ENCODE measurements around the gene SLC1A2. TPM values are rescaled to one million over a fixed set of nuclear protein-coding genes. Genes with fewer than 3 reads are reported as not detected.
A peak's percentile ranks its signal among the peaks of the same experiment; 100 is the strongest.

The SLC1A2 gene
- total RNA-seq, 4 donors from 2014 or later, result 0.22 to 0.60 (median 0.41) TPM

DNA sequence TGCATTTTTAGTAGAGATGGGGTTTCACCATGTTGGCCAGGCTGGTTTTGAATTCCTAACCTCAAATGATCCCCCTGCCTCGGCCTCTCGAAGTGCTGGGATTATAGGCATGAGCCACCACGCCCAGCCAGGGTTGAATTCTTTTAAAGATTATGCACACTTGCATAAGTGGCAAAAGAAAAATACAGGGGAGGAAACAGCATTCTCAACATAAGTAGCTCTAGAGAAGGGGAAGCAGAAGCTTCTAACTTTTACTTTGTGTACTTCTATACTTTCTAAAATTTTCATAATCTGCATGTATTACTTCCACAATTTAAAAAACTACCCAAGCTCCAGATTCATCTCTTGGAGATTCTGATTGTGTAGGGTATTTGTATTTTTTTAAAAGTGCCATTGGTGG lies 108.0 kb downstream of the SLC1A2 start:
- Histone ChIP-seq H3K27ac (no peak overlapping the region), H3K9me3 (no peaks in the 10 kb centered on the region), H3K27me3 (no peaks in the 10 kb centered on the region), H3K36me3 (no peaks in the 10 kb centered on the region), H3K4me1 (peaks cover 0 to 10% (median 2%) of the 10 kb centered on the region in 4 donors), H3K4me3 (no peak overlapping the region)
- no peak for DNase-seq (ENCODE audit: low spot score in 2 of 2)
- no peak for TF ChIP-seq EP300 (IDR thresholded peaks at IDR 0.05)
- TF ChIP-seq CTCF (IDR thresholded peaks at IDR 0.05), result no peak
- TF ChIP-seq POLR2A (IDR thresholded peaks at IDR 0.05), result no peak
- 86 to 93% methylated on average over 3 of the region's 3 CpGs for WGBS, 2 donors

DNA sequence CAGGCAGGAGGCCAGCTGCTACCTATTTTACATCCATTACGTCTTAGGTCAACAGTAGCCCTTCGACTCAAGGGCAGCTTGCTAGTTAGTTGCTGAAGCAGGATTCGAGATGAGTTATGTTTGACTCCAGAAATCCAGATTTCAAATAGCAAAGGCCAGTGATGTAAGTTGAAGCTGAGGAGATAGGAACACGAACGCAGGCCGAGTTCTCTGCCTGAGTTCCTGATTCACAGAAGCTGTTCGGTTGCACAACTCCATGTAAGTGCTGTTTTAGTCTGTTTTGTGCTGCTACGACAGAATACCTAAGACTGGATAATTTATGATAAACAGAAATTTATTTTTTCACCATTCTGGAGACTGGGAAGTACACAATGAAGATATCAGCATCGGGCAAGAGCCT lies 111.2 kb downstream of the SLC1A2 start:
- Histone ChIP-seq H3K27ac (no peak overlapping the region), H3K9me3 (no peaks in the 10 kb centered on the region), H3K4me1 (peaks cover 0 to 16% (median 4%) of the 10 kb centered on the region in 4 donors), H3K27me3 (no peaks in the 10 kb centered on the region), H3K4me3 (no peak overlapping the region), H3K36me3 (no peaks in the 10 kb centered on the region)
- 87 to 90% methylated on average over 9 of the region's 9 CpGs for WGBS, 2 donors
- no peak for DNase-seq (ENCODE audit: low spot score in 2 of 2)
- TF ChIP-seq EP300 (IDR thresholded peaks at IDR 0.05), result no peak

DNA sequence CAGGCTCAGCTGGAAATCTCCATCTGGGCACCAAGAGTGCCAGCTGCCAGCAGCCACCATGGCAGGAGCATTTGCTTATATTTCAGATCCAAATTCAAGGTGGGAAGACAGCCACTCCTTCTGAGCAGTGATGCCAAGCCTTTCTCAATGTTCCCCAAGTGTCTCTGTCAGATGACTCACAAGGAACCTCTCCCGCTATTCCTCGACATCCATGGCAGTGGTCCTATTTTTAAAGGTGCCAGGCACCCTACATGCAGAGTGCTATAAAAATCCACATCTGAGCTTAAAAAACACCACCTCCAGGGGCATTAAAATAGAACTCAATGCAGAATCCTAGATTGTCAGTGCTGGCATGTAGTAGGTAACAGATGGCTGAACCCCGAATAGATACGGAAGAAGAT lies 112.1 kb downstream of the SLC1A2 start:
- WGBS, 2 donors, result 91 to 97% methylated on average over 4 of the region's 4 CpGs
- H3K4me3 ChIP-seq, result no peak overlapping the region
- H3K4me1 ChIP-seq, result peaks cover 0 to 16% (median 8%) of the 10 kb centered on the region in 4 donors
- TF ChIP-seq POLR2A (IDR thresholded peaks at IDR 0.05), result no peak
- no peak for TF ChIP-seq CTCF (IDR thresholded peaks at IDR 0.05)
- TF ChIP-seq EP300 (IDR thresholded peaks at IDR 0.05), result no peak
- no peak overlapping the region for H3K27ac ChIP-seq
- H3K9me3 ChIP-seq, result no peaks in the 10 kb centered on the region
- no peak for DNase-seq (ENCODE audit: low spot score in 2 of 2)
- H3K36me3 ChIP-seq, result no peaks in the 10 kb centered on the region
- no peaks in the 10 kb centered on the region for H3K27me3 ChIP-seq

GRCh38 chr11:35305670-35306382 lies 113.5 kb downstream of the SLC1A2 start:
- H3K4me1 ChIP-seq, result peaks cover 0 to 16% (median 8%) of the 10 kb centered on the region in 4 donors
- no peaks in the 10 kb centered on the region for H3K36me3 ChIP-seq
- TF ChIP-seq EP300 (IDR thresholded peaks at IDR 0.05) (no peak), CTCF (IDR thresholded peaks at IDR 0.05) (peak in 2 of 5 experiments; percentile 6 to 34)
- no peak overlapping the region for H3K27ac ChIP-seq
- no peaks in the 10 kb centered on the region for H3K9me3 ChIP-seq
- no peak for DNase-seq (ENCODE audit: low spot score in 2 of 2)
- no peak overlapping the region for H3K4me3 ChIP-seq
- H3K27me3 ChIP-seq, result no peaks in the 10 kb centered on the region
- WGBS, 2 donors, result 74 to 82% methylated on average over 13 to 14 of the region's 14 CpGs

DNA sequence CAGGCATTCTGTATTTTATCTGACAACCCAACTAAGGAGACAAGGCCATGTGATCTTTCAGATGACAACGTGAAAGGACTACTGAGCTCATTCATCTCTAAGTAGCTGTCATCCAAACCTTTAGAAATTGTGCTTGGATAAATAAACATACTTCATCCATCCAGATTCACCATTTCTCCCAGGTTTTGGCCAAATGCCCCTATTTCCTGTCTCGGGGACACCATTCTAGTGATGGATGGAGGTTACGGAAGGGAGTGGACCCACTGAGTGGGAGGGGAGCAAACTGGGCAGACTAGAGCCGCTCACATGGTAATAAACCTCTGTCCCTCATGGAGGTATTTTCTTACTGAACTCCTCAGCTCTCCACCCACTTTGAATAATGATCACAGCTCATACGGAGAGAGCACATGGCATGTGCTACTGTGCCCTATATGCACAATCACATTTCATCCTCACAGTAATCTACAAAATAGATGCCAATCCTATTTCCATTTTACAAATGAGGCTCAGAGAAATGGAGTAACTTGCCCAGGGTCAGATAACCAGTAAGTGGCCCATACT lies 114.4 kb downstream of the SLC1A2 start:
- DNase-seq (ENCODE audit: low spot score in 2 of 2), result no peak
- peaks cover 0 to 16% (median 6%) of the 10 kb centered on the region in 4 donors for H3K4me1 ChIP-seq

More for the DNA sequence above, 114.4 kb downstream of the SLC1A2 start:
- Histone ChIP-seq H3K27me3 (no peaks in the 10 kb centered on the region), H3K4me3 (no peak overlapping the region), H3K36me3 (no peaks in the 10 kb centered on the region), H3K9me3 (no peaks in the 10 kb centered on the region), H3K27ac (peak overlapping the region in 2 of 4 donors; percentile 80 to 86)
- TF ChIP-seq EP300 (IDR thresholded peaks at IDR 0.05) (no peak), CTCF (IDR thresholded peaks at IDR 0.05) (no peak), POLR2A (IDR thresholded peaks at IDR 0.05) (no peak)
- 82 to 93% methylated on average over 5 of the region's 5 CpGs for WGBS, 2 donors
